ENCODE results near the gene OLFM4.

GRCh38 chr13:53013113-53013512, 15.5 kb upstream of the OLFM4 start:
- TF ChIP-seq CTCF (IDR thresholded peaks at IDR 0.05; ENCODE audit: borderline replicate concordance, extremely low read depth, low read length, poor library complexity, severe bottlenecking) (no peak), EZH2 (IDR thresholded peaks at IDR 0.05; ENCODE audit: borderline replicate concordance, low read depth, low read length, severe bottlenecking) (no peak)
